Fibroblast of villous mesenchyme (primary cell): ENCODE results near the gene GCG. TPM values are rescaled to one million over a fixed set of nuclear protein-coding genes. Genes with fewer than 3 reads are reported as not detected.

ENCODE experiments used
- DNase-seq: peaks from one replicate; pipeline ENCODE4 v3.0.0-alpha.2; 2010; ENCODE audit warnings: low read depth
- H3K4me3 ChIP-seq: 2 replicates; pipeline ENCODE4 v1.5.1; 2011; ENCODE audit warnings: low read depth, mild to moderate bottlenecking, low read length
- CTCF ChIP-seq: IDR thresholded peaks from 2 replicates; pipeline ENCODE4 v1.5.1; 2012; ENCODE audit warnings: low read depth, mild to moderate bottlenecking, low read length; ENCODE audit not compliant: insufficient read depth
- total RNA-seq: library from RNA; depleted of rRNA; stranded (reverse); fragments of >200 nt; gene quantifications from 2 replicates; pipeline ENCODE4 v1.2.3, GENCODE V29; 2012

The GCG gene
- total RNA-seq, 1 donor = not detected

GRCh38 chr2:162107361-162107901 is 44.6 kb downstream of the GCG start:
- H3K4me3 ChIP-seq = no peak overlapping the region
- no peak for DNase-seq
- TF ChIP-seq CTCF = no peak

- no peak for TF ChIP-seq CTCF
- H3K4me3 ChIP-seq = no peak overlapping the region
- no peak for DNase-seq
These were observed 45.3 kb downstream of the GCG start for GRCh38 chr2:162106746-162107145.

- H3K4me3 ChIP-seq = no peak overlapping the region
- no peak for TF ChIP-seq CTCF
- DNase-seq = peak; percentile 78
These were observed 45.9 kb downstream of the GCG start for GRCh38 chr2:162106146-162106551.

- H3K4me3 ChIP-seq = no peak overlapping the region
- no peak for TF ChIP-seq CTCF
- DNase-seq = no peak
These were observed 48.5 kb downstream of the GCG start for GRCh38 chr2:162103443-162104009.

GRCh38 chr2:162100579-162100978 is 51.5 kb downstream of the GCG start:
- no peak overlapping the region for H3K4me3 ChIP-seq
- TF ChIP-seq CTCF = no peak
- DNase-seq = no peak

- TF ChIP-seq CTCF = no peak
- DNase-seq = no peak
- no peak overlapping the region for H3K4me3 ChIP-seq
These were observed 52.2 kb downstream of the GCG start for GRCh38 chr2:162099836-162100235.

Other genes with a start within 250 kb of the GCG start
- gene DPP4, start 78.0 kb downstream of the GCG start, total RNA-seq = 58.6 and 130 TPM in 2 replicates
- 207 and 223 TPM in 2 replicates for gene FAP, start 91.2 kb upstream of the GCG start, total RNA-seq
- gene IFIH1, start 166.4 kb upstream of the GCG start, total RNA-seq = 3.9 and 7.8 TPM in 2 replicates
- 2.3 and 3.9 TPM in 2 replicates for gene GCA, start 191.9 kb upstream of the GCG start, total RNA-seq